ENCODE measurements around the gene FTSJ3.
A peak's percentile ranks its signal among the peaks of the same experiment; 100 is the strongest.

FTSJ3 gene

DNA sequence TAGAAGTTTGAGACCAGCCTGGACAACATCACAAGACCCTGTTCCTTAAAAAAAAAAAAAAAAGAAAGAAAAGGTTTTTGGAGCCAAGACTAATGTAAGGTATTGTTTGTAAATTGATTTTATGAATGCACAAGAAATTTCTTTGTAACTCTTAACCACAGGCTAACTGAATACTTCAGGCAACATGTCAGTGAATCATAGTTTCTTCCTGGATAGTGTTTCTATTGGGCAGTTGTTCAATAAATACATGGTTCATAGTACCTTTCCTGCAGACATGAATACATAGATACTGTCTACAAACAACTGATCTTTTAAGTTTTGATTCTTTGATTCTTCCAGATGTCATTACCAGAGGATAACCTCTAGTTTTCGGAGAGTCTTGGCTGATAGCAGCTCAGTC, 41.9 kb downstream of the FTSJ3 start:
- no peak for DNase-seq

DNA sequence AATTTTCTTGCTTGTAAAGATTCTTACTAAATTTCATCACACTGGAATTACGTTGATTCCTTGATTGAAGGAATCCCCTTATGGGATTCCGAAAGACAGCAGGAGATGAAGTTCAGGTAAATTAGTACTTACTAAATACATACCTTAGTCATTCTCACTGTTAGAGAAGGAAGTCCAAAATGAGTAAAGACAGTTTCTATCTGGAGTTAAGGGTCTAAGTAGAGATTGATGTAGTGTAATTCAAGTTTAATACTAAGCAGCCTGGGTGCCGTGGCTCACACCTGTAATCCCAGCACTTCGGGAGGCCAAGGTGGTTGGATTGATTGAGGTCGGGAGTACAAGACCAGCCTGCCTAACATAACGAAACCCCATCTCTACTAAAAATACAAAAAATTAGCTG, 43.9 kb downstream of the FTSJ3 start:
- no peak for DNase-seq

DNA sequence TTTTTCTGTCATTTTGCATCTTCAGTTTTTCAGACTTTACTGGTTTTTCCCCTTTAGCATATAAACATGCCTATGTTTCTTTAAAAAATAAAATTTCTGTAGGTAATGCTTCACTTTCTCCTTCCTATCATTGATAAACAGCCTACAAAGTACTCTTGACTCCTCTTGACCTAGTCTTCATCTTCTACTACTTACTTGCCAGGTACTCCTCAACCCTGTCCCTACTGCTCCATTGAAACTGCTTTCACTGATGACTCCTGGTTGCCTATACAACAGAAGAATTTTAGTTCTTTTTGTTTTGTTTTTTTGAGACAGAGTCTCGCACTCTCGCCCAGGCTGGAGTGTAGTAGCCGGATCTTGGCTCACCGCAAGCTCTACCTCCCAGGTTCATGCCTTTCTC, 46.5 kb downstream of the FTSJ3 start:
- DNase-seq: no peak

DNA sequence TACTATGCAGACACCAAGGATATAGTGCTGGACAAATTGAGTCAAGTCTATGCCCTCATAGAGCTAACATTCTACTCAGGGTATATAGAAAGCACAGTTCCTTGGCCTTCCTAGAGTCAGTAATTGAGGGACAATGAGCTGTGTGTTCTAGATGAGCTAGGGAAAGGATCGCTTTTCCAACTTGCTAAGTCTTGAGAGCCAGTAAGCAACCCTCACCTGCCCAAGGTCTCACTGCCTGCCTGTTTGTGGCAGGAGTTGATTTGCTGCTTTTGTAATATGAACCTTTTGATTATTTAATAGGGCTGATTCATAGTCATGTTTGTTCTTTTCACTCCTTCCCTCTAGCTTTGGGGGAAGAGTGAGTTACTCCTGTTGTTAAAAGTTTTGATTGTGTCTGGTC, 47.0 kb downstream of the FTSJ3 start:
- no peak for DNase-seq

DNA sequence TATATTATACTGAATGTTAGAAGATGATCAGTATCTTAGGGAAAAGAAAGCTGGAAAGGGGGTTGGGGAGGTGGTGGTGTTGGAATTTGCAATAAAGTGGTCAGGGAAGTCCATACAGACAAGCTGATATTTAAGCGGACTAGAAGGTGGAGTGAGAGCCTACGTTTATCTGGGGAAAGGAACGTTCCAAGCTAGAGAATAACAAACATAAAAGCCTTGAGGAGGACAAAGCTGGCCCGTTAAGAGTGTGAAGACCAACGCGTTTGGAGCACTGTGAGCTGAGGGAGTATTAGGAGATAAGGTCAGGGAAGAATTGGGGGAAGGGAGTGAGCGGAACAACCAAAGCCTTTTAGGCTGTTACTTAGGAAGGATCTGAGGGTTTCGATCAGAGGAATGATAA, 52.0 kb downstream of the FTSJ3 start:
- no peak for DNase-seq

DNA sequence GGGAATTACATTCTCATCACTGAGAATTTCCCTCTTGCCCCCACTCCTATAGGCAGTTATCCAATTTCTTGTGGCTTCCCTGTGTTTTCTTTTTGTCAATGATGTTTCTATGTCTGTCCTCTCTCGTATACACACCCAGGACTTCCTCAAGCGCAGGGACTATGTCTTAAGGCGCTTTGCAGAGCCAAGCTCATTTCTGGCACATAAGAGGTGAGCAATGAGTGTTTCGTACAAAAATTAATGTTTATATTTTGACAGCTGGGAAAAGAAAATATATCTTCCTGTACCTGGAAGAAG, 52.5 kb downstream of the FTSJ3 start:
- DNase-seq: no peak

DNA sequence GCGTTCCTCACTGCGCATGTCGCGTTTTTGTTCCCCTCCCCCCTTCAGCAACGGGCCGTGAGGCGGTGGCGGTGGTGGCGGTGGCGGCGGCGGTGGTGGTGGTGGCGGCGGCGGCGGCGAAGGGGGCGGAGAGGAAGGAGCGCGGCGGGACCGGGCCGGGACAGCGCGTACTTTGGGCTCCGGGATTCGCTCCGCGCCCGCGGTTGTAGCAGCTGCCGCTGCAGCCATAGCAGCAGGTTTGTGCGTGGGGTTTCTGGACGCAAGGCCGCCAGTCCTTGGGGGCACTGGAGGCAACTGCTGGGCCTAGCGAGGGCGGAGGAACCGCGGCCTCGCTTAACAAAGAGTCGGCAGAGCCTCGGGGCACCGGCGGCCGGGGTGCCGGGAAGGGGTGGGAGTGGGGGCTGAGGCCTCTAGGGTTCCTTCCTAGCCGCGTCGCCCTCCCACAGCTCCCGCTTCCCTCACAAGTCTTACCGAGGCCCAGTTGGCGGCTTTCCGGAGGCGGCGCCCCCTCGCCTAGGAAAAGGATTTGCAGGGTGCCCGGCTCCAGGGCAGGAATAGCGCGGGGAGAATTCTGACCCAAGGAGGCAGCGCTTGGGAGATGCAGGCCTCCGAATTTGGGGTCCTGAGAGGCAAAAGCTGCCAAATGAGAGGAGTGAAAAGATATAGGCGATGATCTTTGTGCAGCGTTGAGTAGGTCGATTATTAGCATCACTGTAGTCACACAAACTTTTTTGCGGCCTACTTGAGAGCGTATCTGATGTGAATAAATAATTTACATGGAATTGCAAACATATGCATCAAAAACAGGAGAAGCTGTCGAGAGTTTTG, 53.1 kb downstream of the FTSJ3 start, which contains the start of gene DDX42:
Gene DDX42, plus strand, starts transcription at position 30 of the 828 bp plus-strand sequence. CDS start 12,880 bp downstream, outside the sequence.
- peak; percentile 63 to 69 for DNase-seq

DNA sequence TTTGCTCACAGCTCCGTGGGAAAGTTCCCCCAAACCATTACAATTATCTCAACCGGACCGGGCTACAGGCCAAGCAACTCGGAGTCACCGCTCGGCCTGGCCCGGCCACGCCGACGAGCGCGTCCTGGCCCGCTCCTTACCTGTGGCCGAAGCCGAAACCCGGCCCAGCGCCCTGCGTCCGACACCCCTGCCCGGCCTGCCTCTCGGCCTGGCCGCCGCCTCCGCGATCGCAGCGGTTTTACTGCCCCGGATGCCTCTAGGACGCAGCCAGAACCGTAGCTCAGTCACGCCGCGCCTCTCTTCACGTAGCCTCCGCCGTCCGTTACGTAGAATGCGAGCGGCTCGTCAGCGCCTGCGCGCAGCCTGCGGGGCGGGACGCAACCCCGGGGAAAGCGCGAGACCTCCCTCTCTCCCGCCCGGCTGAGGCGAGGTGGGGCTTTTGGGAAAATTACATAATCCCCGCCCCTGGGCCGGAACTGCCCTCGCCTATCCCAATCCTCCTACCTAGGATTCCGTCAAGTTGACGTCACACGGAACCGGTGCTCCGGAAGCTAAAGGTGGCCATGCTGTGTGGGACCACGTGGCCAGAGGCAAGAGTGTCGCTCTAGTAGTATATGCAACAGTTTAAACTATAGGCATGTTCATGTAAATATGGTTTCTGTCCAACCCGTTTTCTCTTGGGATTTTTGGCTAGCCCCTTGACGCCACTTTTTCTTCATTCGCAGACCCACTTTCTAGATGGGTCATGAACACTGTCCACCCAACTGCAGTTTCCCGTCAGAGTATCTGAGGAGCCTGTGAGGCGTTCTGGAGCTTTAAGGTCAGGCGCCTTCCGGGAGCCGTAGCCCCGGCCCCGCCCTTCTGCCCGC, 54.0 kb downstream of the FTSJ3 start, which contains the start of gene CCDC47:
Gene CCDC47, minus strand, starts transcription at position 326 of the 869 bp plus-strand sequence. CDS start 7,422 bp downstream, outside the sequence.
- peak; percentile 100 for DNase-seq

DNA sequence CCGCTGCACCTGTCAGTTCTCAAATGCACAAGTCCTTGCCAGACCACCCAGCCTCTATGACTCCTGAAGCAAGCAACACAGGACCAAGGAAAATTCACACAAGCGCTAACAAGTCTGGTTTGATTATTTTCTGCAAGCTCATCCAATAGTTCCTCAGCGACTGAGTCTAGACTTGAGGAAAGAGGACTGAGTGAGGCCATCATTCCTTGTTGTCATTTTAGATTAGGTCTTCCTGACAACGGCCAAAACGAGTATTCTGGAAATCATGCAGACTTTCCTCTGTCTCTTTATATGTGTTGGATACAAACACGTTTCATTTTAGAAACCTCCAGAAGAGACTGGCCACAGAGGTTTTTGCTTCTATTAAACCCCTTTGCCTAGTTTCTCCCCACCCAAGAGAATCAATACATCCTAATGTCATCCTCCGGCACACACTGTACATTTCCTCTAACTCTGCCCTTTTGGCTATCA, 54.6 kb downstream of the FTSJ3 start:
- DNase-seq: peak; percentile 30 to 48
